Coronary artery (tissue), 2 donors: ENCODE results near the gene GPR37L1.

Source experiments
- DNase-seq: peaks from one replicate; pipeline ENCODE4 v3.0.0-alpha.2; 2017; ENCODE audit warnings: low spot score
- H3K27ac ChIP-seq, 2 donors: fragments of 200-600 bp; sonication (generic); one replicate each; pipeline ENCODE4 v1.5.1; 2016 to 2019
- H3K4me3 ChIP-seq: fragments of 200-600 bp; sonication (generic); 2 replicates; pipeline ENCODE4 v1.5.1; 2016; ENCODE audit warnings: mild to moderate bottlenecking, moderate library complexity
- CTCF ChIP-seq: fragments of 200-600 bp; sonication (generic); IDR thresholded peaks from one replicate; pipeline ENCODE4 v1.5.1; 2019; ENCODE audit warnings: antibody characterized with exemption

Gene GPR37L1

GRCh38 chr1:202123336-202123813 is 658 bp downstream of the GPR37L1 start:
- no peak overlapping the region for H3K27ac ChIP-seq
- DNase-seq: no peak
- no peak for TF ChIP-seq CTCF
- no peak overlapping the region for H3K4me3 ChIP-seq

- TF ChIP-seq CTCF: no peak
- no peak for DNase-seq
- H3K4me3 ChIP-seq: no peak overlapping the region
- H3K27ac ChIP-seq: peak overlapping the region in 1 of 2 donors; percentile 8
Observed at GRCh38 chr1:202124142-202124541, 1.4 kb downstream of the GPR37L1 start.

- TF ChIP-seq CTCF: no peak
- Histone ChIP-seq H3K27ac (no peak overlapping the region), H3K4me3 (no peak overlapping the region)
- DNase-seq: no peak
Observed at GRCh38 chr1:202125611-202126010, 2.9 kb downstream of the GPR37L1 start.

GRCh38 chr1:202126426-202126825 is 3.7 kb downstream of the GPR37L1 start:
- TF ChIP-seq CTCF: no peak
- DNase-seq: no peak
- H3K27ac ChIP-seq: no peak overlapping the region

GRCh38 chr1:202127061-202127460 is 4.3 kb downstream of the GPR37L1 start:
- H3K4me3 ChIP-seq: no peak overlapping the region
- no peak overlapping the region for H3K27ac ChIP-seq
- TF ChIP-seq CTCF: no peak
- no peak for DNase-seq

More at GRCh38 chr1:202126426-202126825, 3.7 kb downstream of the GPR37L1 start:
- H3K4me3 ChIP-seq: no peak overlapping the region

- no peak overlapping the region for H3K27ac ChIP-seq
- no peak overlapping the region for H3K4me3 ChIP-seq
- no peak for TF ChIP-seq CTCF
- no peak for DNase-seq
Observed at GRCh38 chr1:202127836-202128622, 5.3 kb downstream of the GPR37L1 start.
